ENCODE results near the gene GNAO1. TPM values are rescaled to one million over a fixed set of nuclear protein-coding genes. Genes with fewer than 3 reads are reported as not detected.

The GNAO1 gene
- polyA plus RNA-seq, 3 donors: not detected

- WGBS (ENCODE audit: insufficient coverage): 84% methylated on average over 9 of the region's 10 CpGs
- no peaks in the 10 kb centered on the region for H3K9me3 ChIP-seq (replicated peaks in 1 of 2; ENCODE audit: control insufficient read depth in 1 of 2, insufficient read depth in 1 of 2, low read length in 2 of 2)
- peaks cover 14 to 17% of the 10 kb centered on the region in 2 donors for H3K4me1 ChIP-seq (ENCODE audit: control insufficient read depth in 1 of 2, insufficient read depth in 2 of 2, low read length in 2 of 2)
- peaks cover 0 to 3% of the 10 kb centered on the region in 2 donors for H3K27me3 ChIP-seq (ENCODE audit: control insufficient read depth in 2 of 2, insufficient read depth in 2 of 2, low read length in 2 of 2)
- H3K4me3 ChIP-seq (replicated peaks in 1 of 3; ENCODE audit: low read depth in 2 of 3, low read length in 3 of 3): no peak overlapping the region
- Mint-ChIP-seq H3K27ac (no peak overlapping the region), H3K4me3 (no peak overlapping the region), H3K9me3 (peaks cover 0 to 2% (median 0%) of the 10 kb centered on the region in 7 donors), H3K27me3 (ENCODE audit: low read depth in 3 of 3) (peaks cover 5 to 7% (median 7%) of the 10 kb centered on the region in 3 donors), H3K36me3 (no peaks in the 10 kb centered on the region), H3K4me1 (peaks cover 20% of the 10 kb centered on the region)
- intact Hi-C loops (cut with micrococcal nuclease): no loop called here
- H3K79me2 ChIP-seq (ENCODE audit: insufficient read depth, low read length): no peaks in the 10 kb centered on the region
- no peak overlapping the region for H3K4me2 ChIP-seq (replicated peaks; ENCODE audit: extremely low read depth, low read length, poor library complexity, severe bottlenecking)
- H3K36me3 ChIP-seq (replicated peaks in 1 of 2; ENCODE audit: control insufficient read depth in 1 of 2, insufficient read depth in 2 of 2, low read length in 2 of 2): no peaks in the 10 kb centered on the region
- no peak overlapping the region for H3K9ac ChIP-seq (ENCODE audit: insufficient read depth, low read length, poor library complexity, severe bottlenecking)
- DNase-seq: no peak
- no peaks in the 10 kb centered on the region for H4K20me1 ChIP-seq (ENCODE audit: insufficient read depth, low read length)
- H3K27ac ChIP-seq (ENCODE audit: low read depth in 1 of 2, low read length in 2 of 2): no peak overlapping the region
- no peak overlapping the region for H2AFZ ChIP-seq (ENCODE audit: insufficient read depth, low read depth, low read length, poor library complexity, severe bottlenecking)
- TF ChIP-seq CTCF (IDR thresholded peaks at IDR 0.05): no peak
Observed at GRCh38 chr16:56222474-56222997, 31.2 kb downstream of the GNAO1 start.

DNA sequence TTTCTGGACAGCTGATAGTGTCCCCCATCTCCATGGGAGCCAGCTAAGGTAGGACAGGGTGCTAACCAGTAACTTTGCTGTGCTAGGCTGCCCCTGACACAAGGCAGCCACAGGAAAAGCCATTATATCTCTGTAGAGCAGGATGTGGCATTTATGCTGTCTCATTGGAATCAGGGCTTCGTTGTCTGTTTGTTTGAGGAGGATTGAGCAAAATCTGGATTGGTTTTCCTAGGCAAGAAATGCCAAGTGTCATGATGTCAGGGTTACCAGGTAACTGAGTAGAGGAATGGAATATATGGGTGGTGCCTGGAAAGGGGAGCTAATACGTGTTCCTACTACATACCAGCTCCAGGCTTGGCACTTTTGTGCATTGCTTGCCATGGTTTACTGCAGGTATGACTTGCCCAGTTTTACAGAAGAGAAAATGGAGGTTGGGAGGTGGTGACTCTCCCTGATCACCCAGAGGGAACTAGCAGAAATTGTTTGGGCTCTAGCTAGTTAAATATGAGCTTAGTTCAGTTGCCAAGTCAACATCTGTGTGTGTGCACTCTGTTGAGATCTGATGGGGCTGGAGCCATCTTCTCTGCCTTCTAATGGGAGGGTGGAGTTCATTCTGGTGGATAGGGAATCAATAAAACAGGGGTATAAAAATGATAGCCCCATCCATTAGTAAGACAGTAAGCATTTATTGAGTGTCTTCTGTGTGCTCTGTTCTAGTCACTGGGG, 33.9 kb downstream of the GNAO1 start:
- H3K4me3 ChIP-seq (replicated peaks in 1 of 3; ENCODE audit: low read depth in 2 of 3, low read length in 3 of 3): no peak overlapping the region
- H3K9me3 ChIP-seq (replicated peaks in 1 of 2; ENCODE audit: control insufficient read depth in 1 of 2, insufficient read depth in 1 of 2, low read length in 2 of 2): no peaks in the 10 kb centered on the region
- H3K36me3 Mint-ChIP-seq: no peaks in the 10 kb centered on the region
- peaks cover 22% of the 10 kb centered on the region for H3K4me1 Mint-ChIP-seq
- H4K20me1 ChIP-seq (ENCODE audit: insufficient read depth, low read length): no peaks in the 10 kb centered on the region
- no peak overlapping the region for H3K9ac ChIP-seq (ENCODE audit: insufficient read depth, low read length, poor library complexity, severe bottlenecking)
- H2AFZ ChIP-seq (ENCODE audit: insufficient read depth, low read depth, low read length, poor library complexity, severe bottlenecking): no peak overlapping the region
- no peak overlapping the region for H3K27ac ChIP-seq (ENCODE audit: low read depth in 1 of 2, low read length in 2 of 2)
- peaks cover 0 to 2% (median 0%) of the 10 kb centered on the region in 7 donors for H3K9me3 Mint-ChIP-seq
- 0% methylated on average over 1 of the region's 2 CpGs for WGBS (ENCODE audit: insufficient coverage)
- DNase-seq: no peak
- peaks cover 14 to 17% of the 10 kb centered on the region in 2 donors for H3K4me1 ChIP-seq (ENCODE audit: control insufficient read depth in 1 of 2, insufficient read depth in 2 of 2, low read length in 2 of 2)
- TF ChIP-seq CTCF (IDR thresholded peaks at IDR 0.05): no peak
- no peak overlapping the region for H3K4me2 ChIP-seq (replicated peaks; ENCODE audit: extremely low read depth, low read length, poor library complexity, severe bottlenecking)
- no peaks in the 10 kb centered on the region for H3K36me3 ChIP-seq (replicated peaks in 1 of 2; ENCODE audit: control insufficient read depth in 1 of 2, insufficient read depth in 2 of 2, low read length in 2 of 2)
- H3K79me2 ChIP-seq (ENCODE audit: insufficient read depth, low read length): no peaks in the 10 kb centered on the region
- H3K27me3 Mint-ChIP-seq (ENCODE audit: low read depth in 3 of 3): peaks cover 4 to 6% (median 5%) of the 10 kb centered on the region in 3 donors
- intact Hi-C loops (cut with micrococcal nuclease): no loop called here
- no peak overlapping the region for H3K4me3 Mint-ChIP-seq
- peaks cover 0 to 3% of the 10 kb centered on the region in 2 donors for H3K27me3 ChIP-seq (ENCODE audit: control insufficient read depth in 2 of 2, insufficient read depth in 2 of 2, low read length in 2 of 2)
- H3K27ac Mint-ChIP-seq: no peak overlapping the region

Measured in CD14-positive monocyte (primary cell).